ENCODE results near the gene MACROD2.

DNA sequence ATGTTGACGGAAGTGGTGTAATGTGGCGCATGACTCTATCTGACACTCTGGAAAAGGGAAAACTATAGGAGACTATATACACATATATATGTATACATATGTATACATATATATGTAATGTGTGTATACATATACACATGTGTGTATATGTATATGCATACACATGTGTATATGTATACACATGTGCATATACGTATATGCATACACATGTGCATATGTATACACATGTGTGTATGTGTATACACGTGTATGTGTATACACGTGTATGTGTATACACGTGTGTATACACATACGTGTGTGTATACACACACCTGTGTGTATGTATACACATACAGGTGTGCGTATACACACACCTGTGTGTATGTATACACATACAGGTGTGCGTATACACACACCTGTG is 1025.5 kb downstream of the MACROD2 start:
- TF ChIP-seq, protein P1, sequence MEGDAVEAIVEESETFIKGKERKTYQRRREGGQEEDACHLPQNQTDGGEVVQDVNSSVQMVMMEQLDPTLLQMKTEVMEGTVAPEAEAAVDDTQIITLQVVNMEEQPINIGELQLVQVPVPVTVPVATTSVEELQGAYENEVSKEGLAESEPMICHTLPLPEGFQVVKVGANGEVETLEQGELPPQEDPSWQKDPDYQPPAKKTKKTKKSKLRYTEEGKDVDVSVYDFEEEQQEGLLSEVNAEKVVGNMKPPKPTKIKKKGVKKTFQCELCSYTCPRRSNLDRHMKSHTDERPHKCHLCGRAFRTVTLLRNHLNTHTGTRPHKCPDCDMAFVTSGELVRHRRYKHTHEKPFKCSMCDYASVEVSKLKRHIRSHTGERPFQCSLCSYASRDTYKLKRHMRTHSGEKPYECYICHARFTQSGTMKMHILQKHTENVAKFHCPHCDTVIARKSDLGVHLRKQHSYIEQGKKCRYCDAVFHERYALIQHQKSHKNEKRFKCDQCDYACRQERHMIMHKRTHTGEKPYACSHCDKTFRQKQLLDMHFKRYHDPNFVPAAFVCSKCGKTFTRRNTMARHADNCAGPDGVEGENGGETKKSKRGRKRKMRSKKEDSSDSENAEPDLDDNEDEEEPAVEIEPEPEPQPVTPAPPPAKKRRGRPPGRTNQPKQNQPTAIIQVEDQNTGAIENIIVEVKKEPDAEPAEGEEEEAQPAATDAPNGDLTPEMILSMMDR (IDR thresholded peaks at IDR 0.05): no peak
- no peak for TF ChIP-seq POLR2A (IDR thresholded peaks at IDR 0.05)

Data from uterus (tissue), 2 donors.